GM20431 (cell line): Measurements from ENCODE around the gene STAP2.
"Not testable (repeated sequence)": the region's sequence is repeated elsewhere in the genome, so short reads cannot be mapped to it uniquely, and the experiment has no call there.

Experiments used
- in situ Hi-C: fragments of 300-500 bp; cut with MseI, MboI; formaldehyde crosslinking; loops from one replicate; pipeline ENCODE4 v1.15.0; 2020; ENCODE audit warnings: low sequenced_read_pairs; ENCODE audit not compliant: unreplicated experiment

STAP2 gene

GRCh38 chr19:4328991-4329681 is 9.5 kb downstream of the STAP2 start:
- in situ Hi-C loops: not testable (repeated sequence)

- in situ Hi-C loops: no loop called here
These were observed 10.2 kb downstream of the STAP2 start for GRCh38 chr19:4328243-4328990.

GRCh38 chr19:4327877-4328242 is 10.8 kb downstream of the STAP2 start:
- in situ Hi-C loops: no loop called here

GRCh38 chr19:4327252-4327876 is 11.3 kb downstream of the STAP2 start:
- in situ Hi-C loops: no loop called here

- in situ Hi-C loops: no loop called here
These were observed 11.8 kb downstream of the STAP2 start for GRCh38 chr19:4326837-4327251.

- in situ Hi-C loops: no loop called here
These were observed 12.3 kb downstream of the STAP2 start for GRCh38 chr19:4326215-4326836.

- in situ Hi-C loops: no loop called here
These were observed 14.4 kb downstream of the STAP2 start for GRCh38 chr19:4324228-4324627.

GRCh38 chr19:4323692-4324091 is 14.9 kb downstream of the STAP2 start:
- in situ Hi-C loops: no loop called here

GRCh38 chr19:4322942-4323665 is 15.5 kb downstream of the STAP2 start:
- in situ Hi-C loops: no loop called here

GRCh38 chr19:4320419-4320818 is 18.2 kb downstream of the STAP2 start:
- in situ Hi-C loops: no loop called here

GRCh38 chr19:4319067-4319718 is 19.4 kb downstream of the STAP2 start:
- in situ Hi-C loops: no loop called here

GRCh38 chr19:4318460-4318859 is 20.2 kb downstream of the STAP2 start:
- in situ Hi-C loops: no loop called here

GRCh38 chr19:4316956-4317355 is 21.7 kb downstream of the STAP2 start:
- in situ Hi-C loops: no loop called here

- in situ Hi-C loops: no loop called here
These were observed 24.7 kb downstream of the STAP2 start for GRCh38 chr19:4313847-4314490.

- in situ Hi-C loops: no loop called here
These were observed 28.1 kb downstream of the STAP2 start for GRCh38 chr19:4310247-4311121.

GRCh38 chr19:4305659-4306058 is 33.0 kb downstream of the STAP2 start:
- in situ Hi-C loops: no loop called here

- in situ Hi-C loops: no loop called here
These were observed 33.4 kb downstream of the STAP2 start for GRCh38 chr19:4305257-4305612.

GRCh38 chr19:4304538-4305256 is 33.9 kb downstream of the STAP2 start, which contains the start of gene FSD1:
FSD1 (plus strand) TSS chr19:4304598; CDS start chr19:4304747, 149 bp downstream.
- in situ Hi-C loops: no loop called here
